ENCODE measurements around the gene CDRT15. TPM values are rescaled to one million over a fixed set of nuclear protein-coding genes. Genes with fewer than 3 reads are reported as not detected.

Gene CDRT15
- total RNA-seq, 3 donors from 2014 or later: not detected

GRCh38 chr17:14212401-14212800 lies 24.3 kb downstream of the CDRT15 start:
- Histone ChIP-seq H3K36me3 (no peaks in the 10 kb centered on the region), H3K27ac (no peak overlapping the region), H3K4me1 (no peaks in the 10 kb centered on the region), H3K4me3 (no peak overlapping the region), H3K9me3 (no peaks in the 10 kb centered on the region), H3K27me3 (no peaks in the 10 kb centered on the region)
- intact Hi-C loops (cut with DNase I; ENCODE audit: low total_unique reads): no loop called here
- no peak for DNase-seq (ENCODE audit: low spot score in 2 of 2)
- no peak for TF ChIP-seq POLR2AphosphoS5 (IDR thresholded peaks at IDR 0.05)
- TF ChIP-seq, protein P1, sequence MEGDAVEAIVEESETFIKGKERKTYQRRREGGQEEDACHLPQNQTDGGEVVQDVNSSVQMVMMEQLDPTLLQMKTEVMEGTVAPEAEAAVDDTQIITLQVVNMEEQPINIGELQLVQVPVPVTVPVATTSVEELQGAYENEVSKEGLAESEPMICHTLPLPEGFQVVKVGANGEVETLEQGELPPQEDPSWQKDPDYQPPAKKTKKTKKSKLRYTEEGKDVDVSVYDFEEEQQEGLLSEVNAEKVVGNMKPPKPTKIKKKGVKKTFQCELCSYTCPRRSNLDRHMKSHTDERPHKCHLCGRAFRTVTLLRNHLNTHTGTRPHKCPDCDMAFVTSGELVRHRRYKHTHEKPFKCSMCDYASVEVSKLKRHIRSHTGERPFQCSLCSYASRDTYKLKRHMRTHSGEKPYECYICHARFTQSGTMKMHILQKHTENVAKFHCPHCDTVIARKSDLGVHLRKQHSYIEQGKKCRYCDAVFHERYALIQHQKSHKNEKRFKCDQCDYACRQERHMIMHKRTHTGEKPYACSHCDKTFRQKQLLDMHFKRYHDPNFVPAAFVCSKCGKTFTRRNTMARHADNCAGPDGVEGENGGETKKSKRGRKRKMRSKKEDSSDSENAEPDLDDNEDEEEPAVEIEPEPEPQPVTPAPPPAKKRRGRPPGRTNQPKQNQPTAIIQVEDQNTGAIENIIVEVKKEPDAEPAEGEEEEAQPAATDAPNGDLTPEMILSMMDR (IDR thresholded peaks at IDR 0.05): no peak
- TF ChIP-seq POLR2A (IDR thresholded peaks at IDR 0.05): no peak

DNA sequence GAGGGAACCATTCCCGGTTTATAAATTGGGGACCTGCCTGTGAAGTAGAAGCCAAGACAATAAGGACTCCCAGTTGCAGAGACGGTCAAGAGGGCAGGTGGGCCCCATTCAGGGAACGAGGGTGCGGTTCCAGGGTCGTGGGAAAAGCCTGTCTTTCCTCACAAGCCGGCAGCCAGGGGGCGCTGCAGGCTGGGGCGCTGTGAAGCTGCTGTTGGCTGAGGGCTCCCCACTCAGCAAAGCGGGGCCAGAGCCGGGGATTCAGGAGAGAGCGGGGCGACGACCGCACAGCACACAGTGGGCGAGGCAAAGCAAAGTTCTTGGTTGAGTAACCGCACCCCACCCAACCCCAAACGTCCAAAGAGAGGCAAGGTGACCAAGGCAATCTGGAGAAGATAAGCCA lies 24.9 kb downstream of the CDRT15 start:
- H3K4me1 ChIP-seq: no peaks in the 10 kb centered on the region
- TF ChIP-seq POLR2A (IDR thresholded peaks at IDR 0.05): no peak
- TF ChIP-seq POLR2AphosphoS5 (IDR thresholded peaks at IDR 0.05): no peak
- TF ChIP-seq, protein P1 (IDR thresholded peaks at IDR 0.05): no peak
- no peak for DNase-seq (ENCODE audit: low spot score in 2 of 2)
- no peak overlapping the region for H3K27ac ChIP-seq
- intact Hi-C loops (cut with DNase I; ENCODE audit: low total_unique reads): no loop called here
- no peak overlapping the region for H3K4me3 ChIP-seq
- H3K27me3 ChIP-seq: no peaks in the 10 kb centered on the region
- H3K9me3 ChIP-seq: no peaks in the 10 kb centered on the region
- no peaks in the 10 kb centered on the region for H3K36me3 ChIP-seq

GRCh38 chr17:14211246-14211645 lies 25.4 kb downstream of the CDRT15 start:
- intact Hi-C loops (cut with DNase I; ENCODE audit: low total_unique reads): no loop called here
- H3K36me3 ChIP-seq: no peaks in the 10 kb centered on the region
- DNase-seq (ENCODE audit: low spot score in 2 of 2): no peak
- no peak for TF ChIP-seq POLR2AphosphoS5 (IDR thresholded peaks at IDR 0.05)
- TF ChIP-seq, protein P1 (IDR thresholded peaks at IDR 0.05): no peak
- TF ChIP-seq POLR2A (IDR thresholded peaks at IDR 0.05): no peak
- H3K4me1 ChIP-seq: no peaks in the 10 kb centered on the region
- no peaks in the 10 kb centered on the region for H3K27me3 ChIP-seq
- no peak overlapping the region for H3K27ac ChIP-seq
- H3K9me3 ChIP-seq: no peaks in the 10 kb centered on the region
- no peak overlapping the region for H3K4me3 ChIP-seq

- Histone ChIP-seq H3K27ac (no peak overlapping the region), H3K27me3 (no peaks in the 10 kb centered on the region), H3K4me3 (no peak overlapping the region), H3K36me3 (no peaks in the 10 kb centered on the region), H3K4me1 (peaks cover 0 to 4% of the 10 kb centered on the region in 2 donors), H3K9me3 (no peaks in the 10 kb centered on the region)
- no peak for DNase-seq (ENCODE audit: low spot score in 2 of 2)
- intact Hi-C loops (cut with DNase I; ENCODE audit: low total_unique reads): no loop called here
- TF ChIP-seq, protein P1 (IDR thresholded peaks at IDR 0.05): no peak
Measured at GRCh38 chr17:14209215-14209614, 27.4 kb downstream of the CDRT15 start.

DNA sequence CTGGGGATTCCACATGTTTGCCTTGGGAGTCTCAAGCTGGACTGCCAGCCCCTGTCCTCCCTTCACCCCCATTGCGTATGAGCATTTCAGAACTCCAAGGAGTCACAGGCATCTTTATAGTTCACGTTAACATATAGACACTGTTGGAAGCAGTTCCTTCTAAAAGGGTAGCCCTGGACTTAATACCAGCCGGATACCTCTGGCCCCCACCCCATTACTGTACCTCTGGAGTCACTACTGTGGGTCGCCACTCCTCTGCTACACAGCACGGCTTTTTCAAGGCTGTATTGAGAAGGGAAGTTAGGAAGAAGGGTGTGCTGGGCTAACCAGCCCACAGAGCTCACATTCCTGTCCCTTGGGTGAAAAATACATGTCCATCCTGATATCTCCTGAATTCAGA lies 28.9 kb downstream of the CDRT15 start:
- Histone ChIP-seq H3K27me3 (no peaks in the 10 kb centered on the region), H3K9me3 (no peaks in the 10 kb centered on the region), H3K4me3 (no peak overlapping the region), H3K4me1 (peaks cover 0 to 4% of the 10 kb centered on the region in 2 donors), H3K36me3 (no peaks in the 10 kb centered on the region), H3K27ac (no peak overlapping the region)
- DNase-seq (ENCODE audit: low spot score in 2 of 2): no peak
- TF ChIP-seq, protein P1 (IDR thresholded peaks at IDR 0.05): no peak
- TF ChIP-seq POLR2A (IDR thresholded peaks at IDR 0.05) (no peak), POLR2AphosphoS5 (IDR thresholded peaks at IDR 0.05) (no peak)
- intact Hi-C loops (cut with DNase I; ENCODE audit: low total_unique reads): no loop called here

Measured in breast epithelium (tissue), 4 donors.